Esophagus squamous epithelium (tissue), 4 donors: ENCODE measurements around the gene SUGP1.

Source experiments
- POLR2A ChIP-seq, 4 donors: fragments of 450-650 bp; IDR thresholded peaks; one replicate each; pipeline ENCODE4 v1.6.1; 2017; ENCODE audit warnings: antibody characterized with exemption in 4 of 4, mild to moderate bottlenecking in 4 of 4, moderate library complexity in 3 of 4
- TF ChIP-seq, protein P1 (sequence below), 6 experiments: fragments of 450-650 bp in 4 of 6; fragments of 200-600 bp in 2 of 6; sonication (generic) in 2 of 6; IDR thresholded peaks; one replicate each; pipeline ENCODE4 v1.5.1; 2016 to 2019; ENCODE audit warnings: antibody characterized with exemption in 6 of 6, mild to moderate bottlenecking in 4 of 6, moderate library complexity in 4 of 6

DNA sequence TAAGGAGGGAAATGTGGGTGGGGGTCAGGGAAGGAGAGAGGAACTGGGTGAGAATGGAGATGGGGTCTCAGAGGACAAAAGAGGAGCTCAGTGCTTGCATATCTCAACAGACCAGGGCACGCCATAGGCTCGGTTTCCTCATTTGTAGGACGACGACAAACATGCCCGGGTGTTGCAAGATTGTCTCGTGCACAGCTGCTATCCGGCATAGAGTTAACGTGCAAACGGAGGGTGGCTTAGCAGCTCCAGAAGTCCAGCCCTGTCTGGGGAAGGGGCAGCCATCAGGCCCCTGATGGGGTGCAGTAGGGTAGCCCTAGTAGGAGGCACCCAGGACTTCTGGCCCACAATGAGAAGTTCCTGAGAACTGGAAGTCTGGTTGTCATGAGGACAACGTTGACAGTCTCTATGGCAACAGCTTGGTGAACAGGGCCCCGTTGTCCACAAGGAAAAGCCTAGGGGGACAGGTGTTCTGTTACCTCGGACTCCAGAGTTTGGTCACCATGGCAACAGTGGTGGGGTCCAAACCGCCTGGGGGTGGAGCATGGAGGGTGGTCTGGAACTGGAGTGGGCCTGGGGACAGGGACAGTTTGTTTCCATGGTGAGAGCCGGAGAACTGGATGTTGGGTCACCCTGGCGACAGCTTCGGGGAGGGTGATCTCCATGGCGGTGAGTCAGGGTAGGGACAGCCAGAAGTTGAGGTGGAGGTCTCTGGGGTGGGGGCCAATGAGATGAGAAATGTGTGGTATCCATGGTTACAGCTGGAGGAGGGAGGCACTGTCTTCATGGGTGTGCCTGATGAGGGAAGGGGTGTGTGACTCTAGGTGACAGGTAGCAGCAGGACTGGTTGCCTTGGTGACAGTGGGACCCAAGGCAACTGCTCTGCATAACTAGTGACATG lies 64.0 kb downstream of the SUGP1 start:
- no peak for TF ChIP-seq POLR2A (IDR thresholded peaks at IDR 0.05)
- TF ChIP-seq, protein P1, sequence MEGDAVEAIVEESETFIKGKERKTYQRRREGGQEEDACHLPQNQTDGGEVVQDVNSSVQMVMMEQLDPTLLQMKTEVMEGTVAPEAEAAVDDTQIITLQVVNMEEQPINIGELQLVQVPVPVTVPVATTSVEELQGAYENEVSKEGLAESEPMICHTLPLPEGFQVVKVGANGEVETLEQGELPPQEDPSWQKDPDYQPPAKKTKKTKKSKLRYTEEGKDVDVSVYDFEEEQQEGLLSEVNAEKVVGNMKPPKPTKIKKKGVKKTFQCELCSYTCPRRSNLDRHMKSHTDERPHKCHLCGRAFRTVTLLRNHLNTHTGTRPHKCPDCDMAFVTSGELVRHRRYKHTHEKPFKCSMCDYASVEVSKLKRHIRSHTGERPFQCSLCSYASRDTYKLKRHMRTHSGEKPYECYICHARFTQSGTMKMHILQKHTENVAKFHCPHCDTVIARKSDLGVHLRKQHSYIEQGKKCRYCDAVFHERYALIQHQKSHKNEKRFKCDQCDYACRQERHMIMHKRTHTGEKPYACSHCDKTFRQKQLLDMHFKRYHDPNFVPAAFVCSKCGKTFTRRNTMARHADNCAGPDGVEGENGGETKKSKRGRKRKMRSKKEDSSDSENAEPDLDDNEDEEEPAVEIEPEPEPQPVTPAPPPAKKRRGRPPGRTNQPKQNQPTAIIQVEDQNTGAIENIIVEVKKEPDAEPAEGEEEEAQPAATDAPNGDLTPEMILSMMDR (IDR thresholded peaks at IDR 0.05), result no peak
